HG03097 (cell line): ENCODE data around the gene TNRC6B.
"Not testable (repeated sequence)": the region's sequence is repeated elsewhere in the genome, so short reads cannot be mapped to it uniquely, and the experiment has no call there.

Source experiments
- ATAC-seq: cut with Tn5 transposase; IDR thresholded peaks from one replicate; pipeline ENCODE4 v1.9.1; 2021; ENCODE audit not compliant: unreplicated experiment, low FRiP score

Gene TNRC6B

GRCh38 chr22:40345815-40346184, 168.1 kb downstream of the TNRC6B start:
- peak; percentile 12 for ATAC-seq

DNA sequence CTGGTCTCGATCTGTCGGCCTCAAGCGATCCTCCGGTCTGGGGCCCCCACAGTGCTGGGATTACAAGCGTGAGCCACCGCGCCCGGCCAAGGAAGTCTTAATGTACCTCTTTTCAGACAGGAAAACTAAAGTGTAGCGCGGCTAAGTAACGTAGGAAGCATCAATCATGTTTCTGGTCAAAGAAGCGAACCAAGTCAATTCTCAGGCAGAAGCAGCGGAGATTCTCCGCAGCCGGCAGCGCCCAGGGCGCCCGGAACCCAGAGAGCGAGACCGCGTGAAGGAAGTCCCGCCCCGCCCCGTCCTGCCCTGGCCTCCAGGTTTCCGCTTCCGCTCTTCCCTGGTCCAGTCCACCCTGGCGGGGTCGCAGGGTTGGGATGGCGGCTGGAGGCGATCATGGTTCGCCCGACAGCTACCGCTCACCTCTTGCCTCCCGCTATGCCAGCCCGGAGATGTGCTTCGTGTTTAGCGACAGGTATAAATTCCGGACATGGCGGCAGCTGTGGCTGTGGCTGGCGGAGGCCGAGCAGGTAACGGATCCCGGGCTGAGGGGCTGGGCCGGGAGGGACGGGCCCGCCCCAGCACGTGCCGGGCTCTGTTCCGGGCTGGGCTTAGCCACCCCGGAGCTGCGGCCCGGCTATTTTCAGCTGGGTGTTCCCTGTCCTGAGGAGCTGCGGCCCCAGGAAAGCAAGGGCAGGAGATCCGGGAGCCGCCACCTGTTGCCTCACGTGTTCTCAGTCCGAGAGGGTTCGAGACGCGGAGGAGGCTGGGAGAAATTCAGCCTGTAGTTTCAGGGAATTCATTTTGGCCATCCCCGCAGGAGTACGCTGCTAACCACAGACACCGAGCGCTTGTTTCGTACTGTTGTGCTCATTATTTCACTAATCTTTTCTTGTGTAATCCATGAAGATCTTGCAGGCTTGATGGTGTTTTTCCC, 168.7 kb downstream of the TNRC6B start, which contains the start of gene ADSL:
TSS of gene ADSL (plus strand) at position 316 of the 934 bp plus-strand sequence. CDS start at position 375, 59 bp downstream.
- ATAC-seq, result peak; percentile 71

DNA sequence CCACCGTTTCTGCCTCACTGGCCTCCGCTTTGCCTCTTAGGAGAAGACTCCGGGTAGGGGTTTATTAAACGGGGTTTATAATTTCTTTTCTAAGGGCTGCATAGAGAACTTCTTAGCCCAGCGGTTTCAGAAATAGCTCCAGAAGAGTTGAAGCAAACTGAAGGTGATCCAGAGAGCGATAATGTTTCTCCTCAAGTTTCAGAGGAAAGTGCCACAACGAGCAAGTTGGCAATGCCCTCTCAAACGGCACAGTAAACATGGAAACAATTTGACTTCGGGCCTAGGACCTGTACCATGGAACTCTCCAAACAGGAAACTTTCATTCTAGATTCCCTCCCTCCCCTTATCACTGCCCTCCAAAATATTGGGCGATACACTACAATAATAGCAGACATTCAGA, 169.6 kb downstream of the TNRC6B start:
- ATAC-seq, result no peak

DNA sequence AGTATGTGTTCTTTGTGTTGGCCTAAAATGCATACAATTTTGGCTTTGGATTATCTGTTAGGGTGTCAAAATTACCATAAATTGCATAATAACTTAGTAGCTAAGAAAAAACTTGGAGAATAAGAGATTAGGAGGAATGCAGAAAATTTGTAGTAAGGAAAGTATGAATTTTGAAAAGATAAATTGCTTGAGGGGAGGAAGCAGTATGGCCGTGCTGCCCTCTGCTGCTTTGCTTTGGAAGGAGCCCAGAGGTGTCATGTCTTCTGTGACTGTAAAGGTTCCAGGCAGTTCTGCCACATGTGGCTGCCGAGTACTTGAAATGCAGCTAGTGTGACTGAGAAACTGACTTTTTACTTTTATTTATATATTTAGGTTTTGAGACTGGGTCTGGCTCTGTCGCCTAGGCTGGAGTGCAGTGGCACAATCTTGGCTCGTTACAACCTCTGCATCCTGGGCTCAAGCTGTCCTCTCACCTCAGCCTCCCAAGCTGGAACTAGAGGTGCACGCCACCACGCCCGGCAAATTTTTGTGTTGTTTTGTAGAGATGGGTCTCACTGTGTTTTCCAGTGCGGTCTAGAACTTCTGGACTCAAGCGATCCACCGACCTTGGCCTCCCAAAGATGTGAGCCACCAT, 170.4 kb downstream of the TNRC6B start:
- no peak for ATAC-seq

DNA sequence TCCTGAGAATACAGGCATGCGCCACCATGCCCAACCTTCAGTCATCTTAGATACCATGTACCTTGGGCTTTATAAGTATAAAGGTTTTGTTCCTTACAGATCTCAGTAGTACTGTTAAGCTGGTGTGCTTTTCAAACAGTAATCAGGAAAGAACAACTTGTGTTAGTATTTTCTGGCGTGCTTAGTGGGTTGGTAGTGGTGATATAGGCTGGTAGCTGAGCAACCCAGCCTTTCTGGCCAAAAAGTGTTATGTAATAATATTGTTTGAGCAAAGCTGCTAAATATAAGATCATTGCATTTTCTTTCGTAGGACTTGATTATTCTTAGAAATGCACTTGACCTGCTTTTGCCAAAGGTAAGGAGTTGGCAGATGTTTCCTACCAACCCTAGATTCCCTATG, 175.0 kb downstream of the TNRC6B start:
- ATAC-seq, result no peak

DNA sequence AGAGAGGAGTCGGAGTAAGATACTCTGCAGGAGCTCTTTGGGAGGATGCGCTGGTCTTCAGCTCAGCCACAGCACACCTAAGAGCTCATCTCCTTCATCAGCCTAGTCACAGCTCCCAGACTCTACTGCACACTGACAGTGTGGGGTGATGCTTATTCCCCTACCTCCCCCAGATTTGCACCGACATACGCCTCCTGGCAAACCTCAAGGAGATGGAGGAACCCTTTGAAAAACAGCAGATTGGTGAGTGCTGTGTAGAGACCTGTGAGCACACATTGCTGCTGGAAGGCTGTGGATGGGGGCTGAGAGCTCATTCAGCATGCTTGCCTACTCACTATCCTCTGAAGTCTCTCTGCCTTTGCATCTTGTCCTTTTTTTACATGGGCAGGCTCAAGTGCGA, 183.4 kb downstream of the TNRC6B start:
- ATAC-seq, result no peak

- no peak for ATAC-seq
These were observed 185.3 kb downstream of the TNRC6B start for GRCh38 chr22:40363059-40363458.

- ATAC-seq, result no peak
These were observed 186.7 kb downstream of the TNRC6B start for GRCh38 chr22:40364431-40364830.

- no peak for ATAC-seq
These were observed 188.3 kb downstream of the TNRC6B start for GRCh38 chr22:40366068-40366467.

DNA sequence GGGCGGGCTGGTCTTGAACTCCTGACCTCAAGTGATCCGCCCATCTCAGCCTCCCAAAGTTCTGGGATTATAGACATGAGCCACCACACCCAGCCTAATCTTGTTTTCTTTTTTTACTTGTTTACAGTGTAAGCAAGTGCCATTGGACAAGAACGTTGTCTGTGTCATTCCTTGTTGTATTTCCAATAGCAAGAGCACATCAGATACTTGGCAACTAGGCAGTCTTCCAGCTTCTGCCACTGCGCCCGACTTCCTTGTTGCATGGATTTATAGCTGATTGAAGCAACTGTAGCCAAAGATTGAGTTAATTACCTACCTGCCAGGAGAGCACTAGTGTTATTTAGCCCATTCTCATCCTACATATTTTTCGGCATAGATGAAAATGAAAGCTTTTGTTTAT, 189.6 kb downstream of the TNRC6B start:
- ATAC-seq, result no peak

DNA sequence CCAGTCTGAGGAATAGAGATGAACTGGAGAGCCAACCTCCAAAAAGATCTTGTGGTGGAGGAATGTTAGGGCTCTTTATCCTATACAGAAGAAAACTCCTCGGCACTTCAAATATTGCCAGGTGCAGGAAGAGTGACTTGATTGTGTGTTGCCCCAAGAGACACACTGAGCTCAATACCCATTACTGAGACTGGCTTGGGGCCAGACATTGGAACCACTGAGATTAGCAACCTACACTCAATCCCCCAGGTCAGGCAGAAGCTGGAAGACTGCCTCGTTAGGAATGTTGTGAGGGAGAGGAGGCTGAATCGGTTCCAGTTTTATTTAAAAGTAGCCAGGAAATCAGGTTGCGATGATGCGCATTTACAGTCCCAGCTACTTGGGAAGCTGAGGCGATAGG, 190.3 kb downstream of the TNRC6B start:
- no peak for ATAC-seq

- no peak for ATAC-seq
These were observed 191.1 kb downstream of the TNRC6B start for GRCh38 chr22:40368836-40369235.

DNA sequence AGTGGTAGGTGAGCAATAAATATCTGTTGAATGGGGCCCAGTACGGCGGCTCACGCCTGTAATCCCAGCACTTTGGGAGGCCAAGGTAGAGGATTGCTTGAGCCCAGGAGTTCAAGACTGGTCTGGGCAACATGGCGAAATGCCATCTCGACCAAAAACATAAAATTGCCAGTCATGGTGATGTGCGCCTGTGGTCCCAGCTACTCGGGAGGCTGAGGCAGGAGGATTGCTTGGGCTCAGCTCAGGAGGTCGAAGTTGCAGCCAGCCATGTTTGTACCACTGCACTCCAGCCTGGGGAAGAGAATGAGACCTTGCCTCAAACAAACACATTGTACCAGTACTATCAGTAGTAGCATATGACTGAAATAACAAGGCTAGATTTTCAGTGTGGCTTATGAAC, 196.8 kb downstream of the TNRC6B start:
- no peak for ATAC-seq

GRCh38 chr22:40376149-40376548, 198.4 kb downstream of the TNRC6B start:
- ATAC-seq, result no peak

DNA sequence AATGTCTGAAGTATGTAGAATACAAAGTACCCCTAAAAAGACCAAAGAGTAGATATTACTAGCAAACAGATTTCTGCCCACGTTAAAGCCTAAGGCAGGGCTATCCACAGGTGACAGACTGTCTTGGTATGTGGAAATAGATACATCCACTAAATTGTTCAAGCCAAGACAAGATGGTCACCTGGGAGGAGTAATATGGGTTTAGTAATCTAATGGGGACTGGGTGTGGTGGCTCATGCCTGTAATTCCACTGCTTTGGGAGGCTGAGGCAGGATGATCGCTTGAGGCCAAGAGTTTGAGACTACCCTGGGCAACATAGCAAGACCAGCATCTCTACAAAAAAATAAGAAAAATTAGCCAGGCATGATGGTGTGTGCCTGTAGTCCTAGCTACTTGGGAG, 200.2 kb downstream of the TNRC6B start:
- ATAC-seq, result no peak

DNA sequence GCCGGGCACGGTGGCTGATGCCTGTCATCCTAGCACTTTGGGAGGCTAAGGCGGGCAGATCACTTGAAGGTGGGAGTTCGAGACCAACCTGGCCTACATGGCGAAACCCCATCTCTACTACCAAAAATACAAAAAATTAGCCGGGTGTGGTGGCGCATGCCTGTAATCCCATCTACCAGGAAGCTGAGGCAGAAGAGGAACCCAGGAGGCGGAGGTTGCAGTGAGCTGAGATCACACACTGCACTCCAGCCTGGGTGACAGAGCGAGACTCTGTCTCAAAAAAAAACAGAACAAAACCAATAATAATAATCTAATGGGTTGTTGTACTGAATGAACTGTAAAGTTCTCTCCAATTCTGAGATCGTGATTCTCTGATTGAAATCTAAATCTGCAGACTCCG, 200.7 kb downstream of the TNRC6B start:
- not testable (repeated sequence) for ATAC-seq

GRCh38 chr22:40381461-40381860, 203.7 kb downstream of the TNRC6B start:
- ATAC-seq, result no peak

DNA sequence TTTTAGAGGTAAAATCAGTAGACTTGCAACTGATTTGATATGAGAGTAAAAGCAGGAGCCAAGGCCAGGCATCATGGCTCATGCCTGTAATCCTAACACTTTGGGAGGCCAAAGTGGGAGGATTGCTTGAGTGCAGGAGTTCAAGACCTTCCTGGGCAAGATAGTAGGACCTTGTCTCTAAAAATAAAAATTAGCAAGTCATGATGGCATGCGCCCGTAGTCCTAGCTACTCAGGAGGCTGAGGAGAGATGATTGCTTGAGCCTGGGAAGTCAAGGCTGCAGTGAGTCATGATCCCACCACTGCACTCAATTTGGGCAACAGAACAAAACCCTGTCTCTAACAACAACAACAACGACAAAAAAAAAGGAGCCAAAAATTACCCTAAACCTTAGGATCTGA, 206.2 kb downstream of the TNRC6B start:
- no peak for ATAC-seq

- ATAC-seq, result no peak
These were observed 207.5 kb downstream of the TNRC6B start for GRCh38 chr22:40385036-40385782.
